H1 (cell line): ENCODE measurements around the gene PTPRT.

Experiments used
- BRCA1 ChIP-seq: IDR thresholded peaks from 2 replicates; pipeline ENCODE4 v1.6.1; 2012; ENCODE audit warnings: low read depth, low read length, improper control_type of control experiment
- CBX5 ChIP-seq: fragments of 300-800, 300-1000 bp; sonication (generic); IDR thresholded peaks from 2 replicates; pipeline ENCODE4 v1.7.1; 2016; ENCODE audit warnings: antibody characterized with exemption, low read length, low read depth
- CTCF ChIP-seq, 3 experiments: IDR thresholded peaks; 1 replicate in 2 of 3; 2 replicates in 1 of 3; pipeline versions ENCODE4 v1.5.1 to v1.6.1; 2011; ENCODE audit warnings: low read length in 3 of 3, mild to moderate bottlenecking in 3 of 3, inconsistent platforms in 2 of 3, low read depth in 1 of 3, moderate library complexity in 1 of 3; ENCODE audit not compliant: insufficient read depth in 1 of 3; ENCODE audit errors: control extremely low read depth in 1 of 3
- EZH2 ChIP-seq: fragments of 200-600 bp; sonication (generic); IDR thresholded peaks from 2 replicates; pipeline ENCODE4 v1.7.1; 2012; ENCODE audit warnings: low read depth, mild to moderate bottlenecking, moderate library complexity, low read length, inconsistent platforms; ENCODE audit not compliant: severe bottlenecking
- NANOG ChIP-seq: IDR thresholded peaks from 2 replicates; pipeline ENCODE4 v1.6.1; 2011; ENCODE audit warnings: low read length, low read depth, mild to moderate bottlenecking, inconsistent platforms; ENCODE audit not compliant: insufficient read depth, poor library complexity, severe bottlenecking
- POLR2AphosphoS5 ChIP-seq: IDR thresholded peaks from 2 replicates; pipeline ENCODE4 v1.6.1; 2011; ENCODE audit warnings: low read depth, low read length
- SP1 ChIP-seq: IDR thresholded peaks from 2 replicates; pipeline ENCODE4 v1.6.1; 2011; ENCODE audit warnings: low read depth, low read length
- TAF1 ChIP-seq: IDR thresholded peaks from 2 replicates; pipeline ENCODE4 v1.6.1; 2011; ENCODE audit warnings: mild to moderate bottlenecking, low read depth, low read length
- TBP ChIP-seq: IDR thresholded peaks from 2 replicates; pipeline ENCODE4 v1.6.1; 2011; ENCODE audit warnings: low read depth, low read length, improper control_type of control experiment
- USF2 ChIP-seq: IDR thresholded peaks from 2 replicates; pipeline ENCODE4 v1.6.1; 2011; ENCODE audit warnings: low read length, improper control_type of control experiment
- YY1 ChIP-seq: IDR thresholded peaks from 2 replicates; pipeline ENCODE4 v1.6.1; 2011; ENCODE audit warnings: low read depth, mild to moderate bottlenecking, low read length

- TF ChIP-seq TAF1: no peak
- TF ChIP-seq CTCF (IDR thresholded peaks at IDR 0.05; ENCODE audit: control extremely low read depth in 1 of 3, insufficient read depth in 1 of 3, low read depth in 1 of 3, low read length in 3 of 3): no peak
- no peak for TF ChIP-seq YY1
- TF ChIP-seq SP1: no peak
- TF ChIP-seq USF2: no peak
- no peak for TF ChIP-seq CBX5
- no peak for TF ChIP-seq BRCA1
- no peak for TF ChIP-seq EZH2
- TF ChIP-seq TBP: no peak
- TF ChIP-seq POLR2AphosphoS5: no peak
- TF ChIP-seq NANOG: no peak
These were observed 1107.1 kb downstream of the PTPRT start for GRCh38 chr20:42082611-42083010.
